GM12878 (cell line): ENCODE measurements around the gene HOXB2.

Experiments used
- RUNX3 ChIP-seq: IDR thresholded peaks from 2 replicates; pipeline ENCODE4 v1.6.1; 2012; ENCODE audit warnings: low read length, inconsistent platforms
- TF ChIP-seq, protein P1 (sequence below): IDR thresholded peaks from 2 replicates; pipeline ENCODE4 v1.6.1; 2012; ENCODE audit warnings: low read depth, low read length, improper control_type of control experiment

GRCh38 chr17:48527547-48527932 is 17.4 kb downstream of the HOXB2 start:
- no peak for TF ChIP-seq RUNX3
- TF ChIP-seq, protein P1, sequence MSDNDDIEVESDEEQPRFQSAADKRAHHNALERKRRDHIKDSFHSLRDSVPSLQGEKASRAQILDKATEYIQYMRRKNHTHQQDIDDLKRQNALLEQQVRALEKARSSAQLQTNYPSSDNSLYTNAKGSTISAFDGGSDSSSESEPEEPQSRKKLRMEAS = no peak
